Measurements from ENCODE around the gene KPNA2.
"Not testable (repeated sequence)": the region's sequence is repeated elsewhere in the genome, so short reads cannot be mapped to it uniquely, and the experiment has no call there.

The KPNA2 gene

GRCh38 chr17:68013385-68013784, 22.1 kb upstream of the KPNA2 start:
- FAIRE-seq (no peak), DNase-seq (ENCODE audit: insufficient read length, low spot score) (no peak)
- TF ChIP-seq, protein P1, sequence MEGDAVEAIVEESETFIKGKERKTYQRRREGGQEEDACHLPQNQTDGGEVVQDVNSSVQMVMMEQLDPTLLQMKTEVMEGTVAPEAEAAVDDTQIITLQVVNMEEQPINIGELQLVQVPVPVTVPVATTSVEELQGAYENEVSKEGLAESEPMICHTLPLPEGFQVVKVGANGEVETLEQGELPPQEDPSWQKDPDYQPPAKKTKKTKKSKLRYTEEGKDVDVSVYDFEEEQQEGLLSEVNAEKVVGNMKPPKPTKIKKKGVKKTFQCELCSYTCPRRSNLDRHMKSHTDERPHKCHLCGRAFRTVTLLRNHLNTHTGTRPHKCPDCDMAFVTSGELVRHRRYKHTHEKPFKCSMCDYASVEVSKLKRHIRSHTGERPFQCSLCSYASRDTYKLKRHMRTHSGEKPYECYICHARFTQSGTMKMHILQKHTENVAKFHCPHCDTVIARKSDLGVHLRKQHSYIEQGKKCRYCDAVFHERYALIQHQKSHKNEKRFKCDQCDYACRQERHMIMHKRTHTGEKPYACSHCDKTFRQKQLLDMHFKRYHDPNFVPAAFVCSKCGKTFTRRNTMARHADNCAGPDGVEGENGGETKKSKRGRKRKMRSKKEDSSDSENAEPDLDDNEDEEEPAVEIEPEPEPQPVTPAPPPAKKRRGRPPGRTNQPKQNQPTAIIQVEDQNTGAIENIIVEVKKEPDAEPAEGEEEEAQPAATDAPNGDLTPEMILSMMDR (IDR thresholded peaks at IDR 0.05; ENCODE audit: insufficient read depth, missing control alignments) = no peak

DNA sequence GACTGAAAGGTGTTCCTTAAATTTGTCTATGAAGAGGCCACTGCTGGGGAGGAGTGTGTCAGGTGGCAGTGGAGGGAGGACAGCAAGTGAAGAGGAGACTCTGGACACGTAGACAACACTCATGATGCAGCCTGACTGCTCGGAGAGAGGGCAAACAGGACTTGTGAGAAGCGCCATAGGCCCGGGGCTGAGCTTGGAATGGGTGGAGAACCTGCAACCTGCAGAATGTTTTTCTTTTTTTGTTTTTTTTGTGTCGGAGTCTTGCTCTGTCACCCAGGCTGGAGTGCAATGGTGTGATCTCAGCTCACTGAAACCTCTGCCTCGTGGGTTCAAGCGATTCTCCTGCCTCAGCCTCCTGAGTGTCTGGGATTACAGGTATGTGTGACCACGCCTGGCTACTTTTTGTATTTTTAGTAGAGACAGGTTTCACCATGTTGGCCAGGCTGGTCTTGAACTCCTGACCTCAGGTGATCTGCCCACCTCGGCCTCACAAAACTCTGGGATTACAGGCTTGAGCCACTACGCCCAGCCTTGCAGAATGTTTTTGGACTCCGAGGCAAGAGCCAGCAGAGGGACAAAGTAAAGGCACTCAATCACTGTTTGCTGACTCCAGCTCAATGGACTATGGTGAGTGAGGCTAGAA, 20.3 kb upstream of the KPNA2 start:
- FAIRE-seq (no peak), DNase-seq (ENCODE audit: insufficient read length, low spot score) (no peak)
- TF ChIP-seq, protein P1 (IDR thresholded peaks at IDR 0.05; ENCODE audit: insufficient read depth, missing control alignments) = no peak

- DNase-seq (ENCODE audit: insufficient read length, low spot score) (no peak), FAIRE-seq (no peak)
- TF ChIP-seq, protein P1 (IDR thresholded peaks at IDR 0.05; ENCODE audit: insufficient read depth, missing control alignments) = no peak
Observed at GRCh38 chr17:68016838-68017237, 18.7 kb upstream of the KPNA2 start.

DNA sequence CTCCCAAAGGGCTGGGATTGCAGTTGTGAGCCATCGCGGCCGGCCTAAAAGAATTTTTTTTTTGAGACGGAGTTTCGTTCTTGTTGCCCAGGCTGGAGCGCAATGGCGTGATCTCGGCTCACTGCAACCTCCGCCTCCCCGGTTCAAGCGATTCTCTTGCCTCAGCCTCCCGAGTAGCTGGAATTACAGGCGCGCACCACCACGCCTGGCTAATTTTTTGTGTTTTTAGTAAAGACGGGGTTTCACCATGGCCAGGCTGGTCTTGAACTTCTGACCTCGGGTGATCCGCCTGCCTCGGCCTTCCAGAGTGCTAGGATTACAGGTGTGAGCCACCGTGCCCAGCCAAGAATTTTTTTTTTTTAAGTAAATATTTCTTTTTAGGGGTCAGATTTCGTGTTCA, 17.0 kb upstream of the KPNA2 start:
- DNase-seq (ENCODE audit: insufficient read length, low spot score); FAIRE-seq: not testable (repeated sequence)

DNA sequence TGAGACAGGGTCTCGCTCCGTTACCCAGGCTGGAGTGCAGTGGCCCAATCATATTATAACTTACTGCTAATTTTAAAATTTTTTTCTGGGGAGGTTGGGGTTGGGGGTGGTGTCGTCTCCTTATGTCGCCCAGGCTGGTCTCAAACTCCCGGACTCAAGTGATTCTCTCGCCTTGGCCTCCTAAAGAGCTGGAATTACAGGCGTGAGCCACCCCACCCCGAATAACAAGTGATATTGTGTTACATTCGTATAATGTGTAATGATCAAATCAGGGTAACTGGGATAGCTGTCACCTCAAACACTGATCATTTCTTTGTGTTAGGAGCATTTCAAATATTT, 16.2 kb upstream of the KPNA2 start:
- TF ChIP-seq, protein P1 (IDR thresholded peaks at IDR 0.05; ENCODE audit: insufficient read depth, missing control alignments) = no peak
- FAIRE-seq (no peak), DNase-seq (ENCODE audit: insufficient read length, low spot score) (no peak)

DNA sequence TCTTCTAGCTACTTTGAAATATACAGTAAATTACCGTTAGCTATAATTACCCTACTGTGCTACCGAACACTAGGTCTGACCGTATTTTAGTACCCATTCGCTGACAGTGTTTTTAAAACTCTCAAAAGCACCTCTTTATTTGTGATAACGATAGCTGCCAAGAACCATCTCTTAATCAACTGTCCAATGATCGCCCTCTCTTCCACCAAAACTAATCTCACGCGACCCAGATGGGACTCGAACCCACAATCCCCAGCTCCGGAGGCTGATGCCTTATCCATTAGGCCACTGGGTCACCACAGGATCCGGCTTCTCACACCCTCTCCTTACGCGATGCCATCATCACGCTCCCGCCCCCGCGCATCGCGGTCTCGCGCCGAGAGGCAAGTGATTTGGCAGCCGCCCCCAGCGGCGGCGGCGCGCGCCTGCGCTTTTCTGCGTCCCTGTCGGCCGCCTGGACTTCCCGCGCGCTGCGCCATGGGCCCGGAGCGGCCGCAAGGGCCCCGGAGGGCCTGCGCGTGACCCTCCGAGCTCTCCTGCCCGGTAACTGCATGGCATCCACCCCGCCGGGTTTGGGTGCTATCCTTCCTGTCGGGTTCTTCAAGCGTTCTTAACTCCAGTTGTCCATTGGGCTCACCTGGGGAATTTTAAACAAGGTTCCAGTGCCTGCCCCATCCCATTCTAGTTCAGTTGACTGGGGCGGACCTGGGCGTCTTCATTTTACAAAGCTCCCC, 15.7 kb upstream of the KPNA2 start:
- TF ChIP-seq, protein P1 (IDR thresholded peaks at IDR 0.05; ENCODE audit: insufficient read depth, missing control alignments) = peak; percentile 10
- FAIRE-seq = no peak
- peak; percentile 94 for DNase-seq (ENCODE audit: insufficient read length, low spot score)

- FAIRE-seq = no peak
- TF ChIP-seq, protein P1 (IDR thresholded peaks at IDR 0.05; ENCODE audit: insufficient read depth, missing control alignments) = no peak
- DNase-seq (ENCODE audit: insufficient read length, low spot score) = peak; percentile 46
Observed at GRCh38 chr17:68020409-68020756, 15.2 kb upstream of the KPNA2 start.

DNA sequence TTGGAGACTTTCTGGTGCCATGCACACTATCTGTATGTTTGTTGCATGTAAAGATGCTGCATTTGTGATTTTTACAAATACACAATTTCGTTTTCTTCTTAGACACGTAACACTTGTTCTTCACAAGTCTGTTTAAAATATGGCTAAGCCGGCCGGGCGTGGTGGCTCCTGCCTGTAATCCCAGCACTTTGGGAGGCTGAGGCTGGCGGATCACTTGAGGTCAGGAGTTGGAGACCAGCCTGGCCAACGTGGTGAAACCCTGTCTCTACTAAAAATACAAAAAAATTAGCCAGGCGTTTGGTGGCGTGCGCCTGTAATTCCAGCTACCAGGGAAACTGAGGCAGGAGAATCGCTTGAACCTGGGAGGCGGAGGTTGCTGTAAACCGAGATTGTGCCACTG, 14.7 kb upstream of the KPNA2 start:
- not testable (repeated sequence) for DNase-seq (ENCODE audit: insufficient read length, low spot score); FAIRE-seq
